ENCODE results near the gene PPFIA4.
A peak's percentile ranks its signal among the peaks of the same experiment; 100 is the strongest.

DNA sequence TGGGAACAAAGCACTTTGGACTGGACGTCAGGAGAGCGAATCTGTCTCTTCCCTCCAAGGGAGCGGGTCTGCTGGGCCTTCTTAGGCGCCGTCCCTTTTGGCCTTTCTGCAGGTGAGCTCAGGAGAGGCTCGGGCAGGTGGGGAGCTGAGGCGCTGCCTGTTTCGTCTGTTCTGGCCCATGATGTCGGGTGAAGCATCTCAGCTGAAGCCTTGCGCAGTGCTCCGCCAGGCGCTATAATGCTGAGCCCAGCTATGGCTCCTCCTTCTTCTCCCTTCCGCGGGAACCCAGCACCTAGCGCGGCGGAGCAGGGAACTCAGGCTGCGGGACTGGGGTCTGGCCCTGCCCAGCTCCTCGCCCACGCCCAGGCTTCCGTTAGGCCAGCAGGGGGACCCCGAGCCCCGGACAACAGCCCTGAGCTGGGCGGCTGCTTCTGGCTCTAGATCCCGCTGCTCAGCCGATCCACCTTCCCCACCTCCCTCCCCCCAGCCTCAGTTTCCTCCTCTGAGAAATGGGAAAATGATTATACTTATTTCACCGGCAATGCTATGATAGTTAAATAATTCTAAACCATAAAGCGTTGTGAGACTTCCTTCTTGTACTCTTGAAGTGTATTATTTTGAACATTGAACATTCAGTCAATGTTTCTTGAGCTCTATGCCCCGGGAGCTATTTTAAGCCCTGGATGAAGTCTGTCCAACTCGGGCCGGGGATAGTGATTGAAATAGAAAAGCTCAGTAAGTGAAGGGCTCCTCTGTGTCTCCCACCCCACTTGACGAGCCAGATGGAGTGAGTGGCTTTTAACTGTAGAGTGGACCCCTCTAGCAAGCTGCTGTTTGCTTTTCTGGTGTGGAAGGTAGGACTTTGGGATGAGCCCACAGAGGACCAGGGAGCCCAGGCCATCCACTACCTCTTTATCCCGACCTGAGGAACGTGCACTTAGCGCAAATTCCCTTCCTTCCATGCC, 91.6 kb downstream of the PPFIA4 start:
- TF ChIP-seq CTCF (conservative IDR thresholded peaks at IDR 0.05) = peak; percentile 88
- no peak for TF ChIP-seq ZFX (IDR thresholded peaks at IDR 0.05)

Measured in C4-2B (cell line).